K562 (cell line): Measurements from ENCODE around the gene HOXB6. TPM values are rescaled to one million over a fixed set of nuclear protein-coding genes. Genes with fewer than 3 reads are reported as not detected.

ENCODE experiments used
- ATAC-seq: fragments of 200-7000 bp; cut with Tn5 transposase; 3 replicates; pipeline ENCODE4 v1.9.1; 2020; ENCODE audit warnings: moderate library complexity
- BruUV-seq: library from RNA; stranded (reverse); fragments of 400-500 nt; replicated peaks from 2 replicates; lab custom pipeline; 2021; lab: Mats Ljungman, UMichigan
- CTCF ChIA-PET: fragments of 300-600 bp; formaldehyde crosslinking; extraction: SDS; loops from one replicate; lab custom pipeline; 2021; ENCODE audit warnings: low intra/inter-chr PET ratio; lab: Yijun Ruan, JAX
- POLR2A ChIA-PET: fragments of 300-600, 350-650 bp; sonication (Branson Sonifier 250); formaldehyde crosslinking; extraction: SDS; loops from one replicate; lab custom pipeline; 2021; ENCODE audit warnings: antibody characterized with exemption, inconsistent platforms; lab: Yijun Ruan, JAX
- DNase-seq, 4 experiments: peaks; one replicate each; pipeline versions ENCODE4 v3.0.0 to v3.0.0-alpha.2; 2011 to 2018; ENCODE audit warnings: low spot score in 3 of 4, mixed read lengths in 3 of 4; ENCODE audit errors: extremely low read depth in 1 of 4
- FAIRE-seq: peaks from 2 replicates; lab custom pipeline; 2011; peaks lifted over from hg19 to GRCh38; lab: Jason Lieb, UNC
- H2AFZ ChIP-seq: 2 replicates; pipeline ENCODE4 v1.6.0; 2011; ENCODE audit warnings: low read depth, low read length, control low read depth, inconsistent platforms
- H3K27ac ChIP-seq: fragments of 200-600 bp; 3 replicates; pipeline ENCODE4 v1.8.0; 2011; ENCODE audit warnings: low read depth, mild to moderate bottlenecking, control low read depth, inconsistent platforms, low read length, moderate library complexity, mixed read lengths; ENCODE audit errors: extremely low read depth
- H3K27me3 ChIP-seq, 2 experiments: fragments of 300-600 bp in 1 of 2; 2 replicates in 1 of 2; 3 replicates in 1 of 2; pipeline versions ENCODE4 v1.6.0 to v1.8.0; 2011; ENCODE audit warnings: inconsistent platforms in 2 of 2, low read length in 2 of 2, mild to moderate bottlenecking in 1 of 2, mixed read lengths in 1 of 2, moderate library complexity in 1 of 2; ENCODE audit not compliant: control insufficient read depth in 2 of 2, insufficient read depth in 2 of 2
- H3K36me3 ChIP-seq: fragments of 300-600 bp; 3 replicates; pipeline ENCODE4 v1.8.0; 2011; ENCODE audit warnings: mild to moderate bottlenecking, low read length, inconsistent platforms; ENCODE audit not compliant: control insufficient read depth, insufficient read depth
- H3K4me1 ChIP-seq, 2 experiments: fragments of 200-600 bp in 1 of 2; replicated peaks in 1 of 2; 2 replicates in 1 of 2; 3 replicates in 1 of 2; pipeline versions ENCODE4 v1.5.1 to v1.8.0; 2011; ENCODE audit warnings: inconsistent platforms in 2 of 2, low read length in 2 of 2, mild to moderate bottlenecking in 1 of 2, mixed read lengths in 1 of 2, moderate library complexity in 1 of 2; ENCODE audit not compliant: control insufficient read depth in 2 of 2, insufficient read depth in 2 of 2
- H3K4me2 ChIP-seq: 2 replicates; pipeline ENCODE4 v1.6.1; 2011; ENCODE audit warnings: low read length, control low read depth, inconsistent platforms, mixed read lengths; ENCODE audit not compliant: insufficient read depth
- H3K4me3 ChIP-seq: fragments of 200-600 bp; sonication (generic), shearing (Covaris generic); 2 replicates; pipeline ENCODE4 v1.5.1; 2016; ENCODE audit warnings: control low read depth, inconsistent platforms
- H3K79me2 ChIP-seq: fragments of 200-600 bp; 3 replicates; pipeline ENCODE4 v1.8.0; 2011; ENCODE audit warnings: low read length, inconsistent platforms; ENCODE audit not compliant: control insufficient read depth, insufficient read depth
- H3K9ac ChIP-seq, 2 experiments: 2 replicates each; pipeline versions ENCODE4 v1.6.0 to v1.6.1; 2011; ENCODE audit warnings: low read depth in 2 of 2, low read length in 2 of 2, control low read depth in 1 of 2, inconsistent platforms in 1 of 2, mild to moderate bottlenecking in 1 of 2, mixed read lengths in 1 of 2; ENCODE audit not compliant: insufficient read depth in 1 of 2
- H3K9me1 ChIP-seq: one replicate; pipeline ENCODE4 v1.6.0; 2011; ENCODE audit warnings: inconsistent platforms, mild to moderate bottlenecking, low read length, moderate library complexity; ENCODE audit not compliant: control insufficient read depth, insufficient read depth
- H3K9me3 ChIP-seq: replicated peaks from 2 replicates; pipeline ENCODE4 v1.5.1; 2011; ENCODE audit warnings: low read depth, low read length, inconsistent platforms; ENCODE audit not compliant: control insufficient read depth, insufficient read depth
- H4K20me1 ChIP-seq: replicated peaks from 2 replicates; pipeline ENCODE4 v1.6.1; 2011; ENCODE audit warnings: low read length, inconsistent platforms, mixed read lengths; ENCODE audit not compliant: control insufficient read depth, insufficient read depth
- ADNP ChIP-seq: fragments of 200-800 bp; sonication (Bioruptor generic); IDR thresholded peaks from 2 replicates; pipeline ENCODE4 v1.6.1; 2016; ENCODE audit warnings: missing genetic modification characterization, missing compliant biosample characterization
- C11orf30 ChIP-seq: fragments of 450-650 bp; IDR thresholded peaks from 2 replicates; pipeline ENCODE4 v1.6.1; 2016; ENCODE audit warnings: low read depth, mild to moderate bottlenecking
- NR1H2 ChIP-seq: sonication (generic); formaldehyde crosslinking; IDR thresholded peaks from 2 replicates; pipeline ENCODE4 v1.4.0; 2020; ENCODE audit warnings: mild to moderate bottlenecking, missing genetic modification reagents
- WGBS: fragments of 100-300 bp; shearing (Covaris generic); methylation state at CpG from one replicate; pipeline ENCODE4 v1.1.6; 2016; ENCODE audit warnings: low coverage, mixed read lengths; ENCODE audit not compliant: insufficient coverage; ENCODE audit errors: missing lambda C conversion rate; 5-methylcytosine and 5-hydroxymethylcytosine counted together
- in situ Hi-C: fragments of 300-500 bp; cut with MboI; formaldehyde crosslinking; loops from 4 replicates; pipeline ENCODE4 v1.15.0; 2018; ENCODE audit warnings: inconsistent platforms, mixed read lengths
- intact Hi-C: fragments of 100-400 bp; cut with micrococcal nuclease; formaldehyde crosslinking; loops from 2 replicates; pipeline ENCODE4 v1.14.2; 2022
- polyA plus RNA-seq, 8 experiments: library from polyadenylated mRNA; depleted of rRNA in 4 of 8; stranded (reverse) in 5 of 8; unstranded in 3 of 8; fragments of >200 nt; fragmentation: Nextera tagmentation in 2 of 8; fragmentation: Illumina TruSeq in 1 of 8; extraction: Ambion mirVana in 2 of 8; extraction: Trizol in 1 of 8; gene quantifications; 2 replicates each; pipeline versions ENCODE4 v1.2.1 to v1.2.3, GENCODE V29; 2011 to 2014; ENCODE audit warnings: inconsistent platforms in 1 of 8, missing spikeins in 1 of 8
- total RNA-seq, 7 experiments: library from RNA; depleted of rRNA in 6 of 7; stranded (reverse); fragments of >200 nt in 6 of 7; fragmentation: Illumina TruSeq in 2 of 7; extraction: Trizol in 2 of 7; gene quantifications; 2 replicates each; pipeline versions ENCODE4 v1.2.1 to v1.2.3, GENCODE V29; 2011 to 2021; ENCODE audit warnings: low replicate concordance in 1 of 7
- TF ChIP-seq, protein P1 (sequence below): sonication (generic); formaldehyde crosslinking; IDR thresholded peaks from 2 replicates; pipeline ENCODE4 v1.8.0; 2022; ENCODE audit warnings: mild to moderate bottlenecking, missing genetic modification reagents
- TF ChIP-seq, protein P2 (sequence below): sonication (generic); formaldehyde crosslinking; IDR thresholded peaks from 2 replicates; pipeline ENCODE4 v1.8.0; 2023; ENCODE audit warnings: missing genetic modification reagents, mild to moderate bottlenecking, borderline replicate concordance

HOXB6 gene
- total and polyA plus RNA-seq, 9 of the 15 experiments (the other 6 are each of a cell fraction or from before 2014, with no cell fraction given): 1.2 to 14.8 (median 4.9) TPM

DNA sequence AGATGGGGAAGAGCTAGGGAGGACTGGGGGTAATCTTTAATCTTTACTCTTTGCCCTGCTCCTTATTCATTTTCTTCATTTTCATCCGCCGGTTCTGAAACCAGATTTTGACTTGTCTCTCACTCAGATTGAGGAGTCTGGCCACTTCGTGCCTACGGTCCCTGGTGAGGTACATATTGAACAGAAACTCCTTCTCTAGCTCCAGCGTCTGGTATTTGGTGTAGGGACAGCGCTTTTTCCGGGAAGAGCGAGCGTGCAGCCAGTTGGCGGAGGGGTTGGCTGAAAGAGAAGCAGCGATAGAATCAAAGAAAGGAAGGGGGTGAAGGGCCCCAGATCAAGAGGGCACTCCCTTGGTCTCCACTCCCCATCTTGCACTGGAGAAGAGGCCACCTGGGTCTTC lies 18.1 kb upstream of the HOXB6 start:
- peak overlapping the region; percentile 97 for H3K4me3 ChIP-seq

More for the DNA sequence above, 18.1 kb upstream of the HOXB6 start:
- no peak overlapping the region for H2AFZ ChIP-seq
- H3K27me3 ChIP-seq: no peaks in the 10 kb centered on the region
- BruUV-seq: no TSS peak
- ChIA-PET CTCF (no interaction called here), POLR2A (interaction anchor here (0.6 to 3.3 kb wide), 12 partner anchors 9 to 515 kb away, joined by 3 to 21 read pairs (median 4); partner anchors contain the start of gene SNX11)
- peak overlapping the region; percentile 65 for H3K4me2 ChIP-seq
- H3K4me1 ChIP-seq: peaks cover 50 to 67% of the 10 kb centered on the region in 2 experiments
- WGBS: 64% methylated on average over 11 of the region's 11 CpGs
- FAIRE-seq (no peak), ATAC-seq (no peak), DNase-seq (no peak)
- H4K20me1 ChIP-seq: peaks cover 51% of the 10 kb centered on the region
- peak overlapping the region; percentile 87 to 100; a peak in 3 of 4 replicates for H3K9ac ChIP-seq
- H3K27ac ChIP-seq: peak overlapping the region; percentile 99; the same call in 1 of the 3 replicates
- no peaks in the 10 kb centered on the region for H3K9me3 ChIP-seq
- H3K9me1 ChIP-seq: no peaks in the 10 kb centered on the region
- intact Hi-C loops: no loop called here
- TF ChIP-seq, protein P1, sequence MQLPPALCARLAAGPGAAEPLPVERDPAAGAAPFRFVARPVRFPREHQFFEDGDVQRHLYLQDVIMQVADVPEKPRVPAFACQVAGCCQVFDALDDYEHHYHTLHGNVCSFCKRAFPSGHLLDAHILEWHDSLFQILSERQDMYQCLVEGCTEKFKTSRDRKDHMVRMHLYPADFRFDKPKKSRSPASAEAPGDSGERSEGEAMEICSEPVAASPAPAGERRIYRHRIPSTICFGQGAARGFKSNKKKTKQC (CRISPR knock-in tag): 0 out of 2 replicates have a peak, but pooled peaks have one; percentile 17
- no peak for TF ChIP-seq NR1H2 (CRISPR knock-in tag)
- TF ChIP-seq ADNP (tag): no peak
- TF ChIP-seq C11orf30: no peak
- TF ChIP-seq, protein P2, sequence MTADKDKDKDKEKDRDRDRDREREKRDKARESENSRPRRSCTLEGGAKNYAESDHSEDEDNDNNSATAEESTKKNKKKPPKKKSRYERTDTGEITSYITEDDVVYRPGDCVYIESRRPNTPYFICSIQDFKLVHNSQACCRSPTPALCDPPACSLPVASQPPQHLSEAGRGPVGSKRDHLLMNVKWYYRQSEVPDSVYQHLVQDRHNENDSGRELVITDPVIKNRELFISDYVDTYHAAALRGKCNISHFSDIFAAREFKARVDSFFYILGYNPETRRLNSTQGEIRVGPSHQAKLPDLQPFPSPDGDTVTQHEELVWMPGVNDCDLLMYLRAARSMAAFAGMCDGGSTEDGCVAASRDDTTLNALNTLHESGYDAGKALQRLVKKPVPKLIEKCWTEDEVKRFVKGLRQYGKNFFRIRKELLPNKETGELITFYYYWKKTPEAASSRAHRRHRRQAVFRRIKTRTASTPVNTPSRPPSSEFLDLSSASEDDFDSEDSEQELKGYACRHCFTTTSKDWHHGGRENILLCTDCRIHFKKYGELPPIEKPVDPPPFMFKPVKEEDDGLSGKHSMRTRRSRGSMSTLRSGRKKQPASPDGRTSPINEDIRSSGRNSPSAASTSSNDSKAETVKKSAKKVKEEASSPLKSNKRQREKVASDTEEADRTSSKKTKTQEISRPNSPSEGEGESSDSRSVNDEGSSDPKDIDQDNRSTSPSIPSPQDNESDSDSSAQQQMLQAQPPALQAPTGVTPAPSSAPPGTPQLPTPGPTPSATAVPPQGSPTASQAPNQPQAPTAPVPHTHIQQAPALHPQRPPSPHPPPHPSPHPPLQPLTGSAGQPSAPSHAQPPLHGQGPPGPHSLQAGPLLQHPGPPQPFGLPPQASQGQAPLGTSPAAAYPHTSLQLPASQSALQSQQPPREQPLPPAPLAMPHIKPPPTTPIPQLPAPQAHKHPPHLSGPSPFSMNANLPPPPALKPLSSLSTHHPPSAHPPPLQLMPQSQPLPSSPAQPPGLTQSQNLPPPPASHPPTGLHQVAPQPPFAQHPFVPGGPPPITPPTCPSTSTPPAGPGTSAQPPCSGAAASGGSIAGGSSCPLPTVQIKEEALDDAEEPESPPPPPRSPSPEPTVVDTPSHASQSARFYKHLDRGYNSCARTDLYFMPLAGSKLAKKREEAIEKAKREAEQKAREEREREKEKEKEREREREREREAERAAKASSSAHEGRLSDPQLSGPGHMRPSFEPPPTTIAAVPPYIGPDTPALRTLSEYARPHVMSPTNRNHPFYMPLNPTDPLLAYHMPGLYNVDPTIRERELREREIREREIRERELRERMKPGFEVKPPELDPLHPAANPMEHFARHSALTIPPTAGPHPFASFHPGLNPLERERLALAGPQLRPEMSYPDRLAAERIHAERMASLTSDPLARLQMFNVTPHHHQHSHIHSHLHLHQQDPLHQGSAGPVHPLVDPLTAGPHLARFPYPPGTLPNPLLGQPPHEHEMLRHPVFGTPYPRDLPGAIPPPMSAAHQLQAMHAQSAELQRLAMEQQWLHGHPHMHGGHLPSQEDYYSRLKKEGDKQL (CRISPR knock-in tag): 0 out of 2 replicates have a peak, but pooled peaks have one; percentile 7
- H3K36me3 ChIP-seq: peaks cover 51% of the 10 kb centered on the region
- in situ Hi-C loops: loop anchor here (10.0 kb wide), 1 partner anchor 588 kb away; the partner anchor contains the start of gene COPZ2
- H3K79me2 ChIP-seq: peaks cover 90% of the 10 kb centered on the region
